IMR-90 (cell line): ENCODE data around the gene TP53AIP1. TPM values are rescaled to one million over a fixed set of nuclear protein-coding genes. Genes with fewer than 3 reads are reported as not detected.

Source experiments
- ATAC-seq: fragments of 200-7000 bp; cut with Tn5 transposase; 2 replicates; pipeline ENCODE4 v1.9.1; 2020; ENCODE audit warnings: low read depth, mild to moderate bottlenecking, moderate library complexity
- BruUV-seq: library from RNA; stranded (reverse); fragments of 400-500 nt; replicated peaks from 2 replicates; lab custom pipeline; 2021; lab: Mats Ljungman, UMichigan
- CTCF ChIA-PET: fragments of 300-600 bp; formaldehyde crosslinking; extraction: SDS; loops from one replicate; lab custom pipeline; 2021; ENCODE audit warnings: antibody characterized with exemption; lab: Yijun Ruan, JAX
- POLR2A ChIA-PET: fragments of 300-600 bp; sonication (Branson Sonifier 250); formaldehyde crosslinking; loops from one replicate; lab custom pipeline; 2022; ENCODE audit warnings: antibody characterized with exemption; ENCODE audit not compliant: unreplicated experiment; lab: Charles Lee
- DNase-seq: peaks from one replicate; pipeline ENCODE4 v3.0.0; 2013
- H2AFZ ChIP-seq: replicated peaks from 2 replicates; pipeline ENCODE3; 2013; ENCODE audit warnings: low read length, mild to moderate bottlenecking; ENCODE audit not compliant: poor library complexity
- H2AK5ac ChIP-seq: 2 replicates; pipeline ENCODE4 v1.6.1; 2013; ENCODE audit warnings: low read depth, low read length, inconsistent platforms
- H2AK9ac ChIP-seq: replicated peaks from 2 replicates; pipeline ENCODE3; 2013; ENCODE audit warnings: mild to moderate bottlenecking, low read depth, low read length, moderate library complexity; ENCODE audit not compliant: poor library complexity
- H2BK120ac ChIP-seq: 2 replicates; pipeline ENCODE4 v1.6.1; 2013; ENCODE audit warnings: low read depth, low read length, inconsistent platforms
- H2BK15ac ChIP-seq: 3 replicates; pipeline ENCODE4 v1.6.1; 2013; ENCODE audit warnings: low read depth, low read length, inconsistent platforms
- H2BK20ac ChIP-seq: 2 replicates; pipeline ENCODE4 v1.6.1; 2013; ENCODE audit warnings: low read depth, mild to moderate bottlenecking, inconsistent platforms, low read length, moderate library complexity
- H2BK5ac ChIP-seq: 2 replicates; pipeline ENCODE4 v1.6.1; 2013; ENCODE audit warnings: mild to moderate bottlenecking, low read depth, low read length, inconsistent platforms; ENCODE audit not compliant: poor library complexity, severe bottlenecking
- H3K14ac ChIP-seq: replicated peaks from 2 replicates; pipeline ENCODE4 v1.6.1; 2013; ENCODE audit warnings: low read depth, low read length, inconsistent platforms
- H3K18ac ChIP-seq: 2 replicates; pipeline ENCODE4 v1.6.1; 2013; ENCODE audit warnings: low read depth, low read length, control low read depth
- H3K23ac ChIP-seq: 2 replicates; pipeline ENCODE4 v1.6.1; 2013; ENCODE audit warnings: low read depth, low read length, inconsistent platforms
- H3K27ac ChIP-seq: 2 replicates; pipeline ENCODE4 v1.5.1; 2013; ENCODE audit warnings: mild to moderate bottlenecking, control low read depth, low read length; ENCODE audit not compliant: insufficient read depth
- H3K27me3 ChIP-seq: 2 replicates; pipeline ENCODE4 v1.6.1; 2013; ENCODE audit warnings: low read length; ENCODE audit not compliant: control insufficient read depth, insufficient read depth
- H3K36me3 ChIP-seq: 2 replicates; pipeline ENCODE4 v1.6.1; 2013; ENCODE audit warnings: low read length, mixed read lengths; ENCODE audit not compliant: control insufficient read depth, insufficient read depth
- H3K4ac ChIP-seq: 2 replicates; pipeline ENCODE4 v1.6.1; 2013; ENCODE audit warnings: low read depth, low read length, inconsistent platforms
- H3K4me1 ChIP-seq: 2 replicates; pipeline ENCODE4 v1.6.1; 2013; ENCODE audit warnings: low read length, mixed read lengths; ENCODE audit not compliant: control insufficient read depth, insufficient read depth
- H3K4me2 ChIP-seq: 2 replicates; pipeline ENCODE4 v1.6.1; 2013; ENCODE audit warnings: low read depth, mild to moderate bottlenecking, control low read depth, low read length, moderate library complexity
- H3K4me3 ChIP-seq: 2 replicates; pipeline ENCODE4 v1.5.1; 2013; ENCODE audit warnings: low read depth, mild to moderate bottlenecking, control low read depth, low read length, moderate library complexity; ENCODE audit not compliant: insufficient read depth
- H3K56ac ChIP-seq: 2 replicates; pipeline ENCODE4 v1.6.1; 2013; ENCODE audit warnings: low read length, inconsistent platforms; ENCODE audit not compliant: insufficient read depth; ENCODE audit errors: extremely low read depth
- H3K79me1 ChIP-seq, 2 experiments: 2 replicates each; pipeline ENCODE4 v1.6.1; 2013; ENCODE audit warnings: low read length in 2 of 2, inconsistent platforms in 1 of 2, low read depth in 1 of 2
- H3K9ac ChIP-seq: 2 replicates; pipeline ENCODE4 v1.6.1; 2013; ENCODE audit warnings: low read depth, low read length, control low read depth
- H3K9me1 ChIP-seq: 2 replicates; pipeline ENCODE4 v1.6.1; 2013; ENCODE audit warnings: low read length, inconsistent platforms; ENCODE audit not compliant: insufficient read depth
- H3K9me3 ChIP-seq: 2 replicates; pipeline ENCODE4 v1.6.1; 2013; ENCODE audit warnings: low read length; ENCODE audit not compliant: control insufficient read depth, insufficient read depth
- H4K20me1 ChIP-seq: 2 replicates; pipeline ENCODE4 v1.6.1; 2013; ENCODE audit warnings: low read length, inconsistent platforms; ENCODE audit not compliant: insufficient read depth
- H4K5ac ChIP-seq: 2 replicates; pipeline ENCODE4 v1.6.1; 2013; ENCODE audit warnings: mild to moderate bottlenecking, low read depth, low read length, control low read depth
- H4K8ac ChIP-seq, 2 experiments: 2 replicates each; pipeline ENCODE4 v1.6.1; 2013; ENCODE audit warnings: low read depth in 2 of 2, low read length in 2 of 2, control low read depth in 1 of 2, inconsistent platforms in 1 of 2
- H4K91ac ChIP-seq: 2 replicates; pipeline ENCODE4 v1.6.1; 2013; ENCODE audit warnings: low read depth, low read length, inconsistent platforms; ENCODE audit not compliant: insufficient read depth
- BHLHE40 ChIP-seq: fragments of 150-350 bp; IDR thresholded peaks from 2 replicates; pipeline ENCODE4 v1.6.1; 2016; ENCODE audit warnings: mild to moderate bottlenecking, low read depth, low read length
- CEBPB ChIP-seq: IDR thresholded peaks from 2 replicates; pipeline ENCODE4 v1.6.1; 2012; ENCODE audit warnings: low read depth, low read length, improper control_type of control experiment
- CHD1 ChIP-seq: IDR thresholded peaks from 2 replicates; pipeline ENCODE4 v1.6.1; 2012; ENCODE audit warnings: low read depth, low read length, improper control_type of control experiment
- FOS ChIP-seq: fragments of 150-350 bp; IDR thresholded peaks from 2 replicates; pipeline ENCODE4 v1.6.1; 2016; ENCODE audit warnings: low read depth, low read length
- MAFK ChIP-seq: IDR thresholded peaks from 2 replicates; pipeline ENCODE4 v1.6.1; 2012; ENCODE audit warnings: low read depth, low read length, improper control_type of control experiment
- MAZ ChIP-seq: IDR thresholded peaks from 2 replicates; pipeline ENCODE4 v1.6.1; 2012; ENCODE audit warnings: low read depth, mild to moderate bottlenecking, low read length, improper control_type of control experiment, moderate library complexity, borderline replicate concordance
- MXI1 ChIP-seq: IDR thresholded peaks from 2 replicates; pipeline ENCODE4 v1.6.1; 2012; ENCODE audit warnings: low read depth, mild to moderate bottlenecking, low read length, moderate library complexity, borderline replicate concordance
- NFE2L2 ChIP-seq: fragments of 150-350 bp; IDR thresholded peaks from 2 replicates; pipeline ENCODE4 v1.6.1; 2016; ENCODE audit warnings: low read depth, mild to moderate bottlenecking, low read length
- POLR2A ChIP-seq: IDR thresholded peaks from 2 replicates; pipeline ENCODE4 v1.6.1; 2012; ENCODE audit warnings: mild to moderate bottlenecking, low read depth, low read length
- RAD21 ChIP-seq: IDR thresholded peaks from 2 replicates; pipeline ENCODE4 v1.6.1; 2012; ENCODE audit warnings: low read length, improper control_type of control experiment
- RCOR1 ChIP-seq: IDR thresholded peaks from 2 replicates; pipeline ENCODE4 v1.6.1; 2012; ENCODE audit warnings: mild to moderate bottlenecking, low read length, improper control_type of control experiment; ENCODE audit not compliant: insufficient replicate concordance
- RFX5 ChIP-seq: IDR thresholded peaks from 2 replicates; pipeline ENCODE4 v1.8.0; 2012; ENCODE audit warnings: low read depth, mild to moderate bottlenecking, low read length, moderate library complexity
- SMC3 ChIP-seq: fragments of 150-350 bp; IDR thresholded peaks from 2 replicates; pipeline ENCODE4 v1.6.1; 2016; ENCODE audit warnings: low read depth, mild to moderate bottlenecking, antibody characterized with exemption, low read length, moderate library complexity
- WGBS, 2 experiments: methylation state at CpG; one replicate each; pipeline versions ENCODE4 v1.1.5 to v1.1.7; 2013; ENCODE audit warnings: missing lambda C conversion rate in 2 of 2; ENCODE audit not compliant: insufficient read length in 1 of 2; ENCODE audit errors: extremely low coverage in 2 of 2; 5-methylcytosine and 5-hydroxymethylcytosine counted together
- dilution Hi-C: fragments of 300-500 bp; cut with HindIII; formaldehyde crosslinking; loops from one replicate; pipeline ENCODE4 v1.14.3; 2018; ENCODE audit warnings: low sequenced_read_pairs; ENCODE audit not compliant: unreplicated experiment
- in situ Hi-C: fragments of 300-500 bp; cut with MboI; formaldehyde crosslinking; loops from 3 replicates; pipeline ENCODE4 v1.14.3; 2019; ENCODE audit warnings: low sequenced_read_pairs, inconsistent platforms, mixed read lengths
- intact Hi-C: fragments of 100-400 bp; cut with micrococcal nuclease; formaldehyde crosslinking; loops from 2 replicates; pipeline ENCODE4 v1.10.0; 2022
- polyA plus RNA-seq, 3 experiments: library from polyadenylated mRNA; depleted of rRNA; stranded (reverse); fragments of >200 nt; gene quantifications; 2 replicates each; pipeline ENCODE4 v1.2.3, GENCODE V29; 2012; ENCODE audit warnings: low replicate concordance in 1 of 3
- total RNA-seq: library from RNA; depleted of rRNA; stranded (reverse); fragments of >200 nt; gene quantifications from 2 replicates; pipeline ENCODE4 v1.2.3, GENCODE V29; 2012
- TF ChIP-seq, protein P1 (sequence below): fragments of 150-350 bp; IDR thresholded peaks from 2 replicates; pipeline ENCODE4 v1.6.1; 2016; ENCODE audit warnings: low read depth, mild to moderate bottlenecking, low read length, moderate library complexity, borderline replicate concordance
- TF ChIP-seq, protein P2 (sequence below): conservative IDR thresholded peaks from 2 replicates; pipeline ENCODE4 v1.5.1; 2012; ENCODE audit warnings: mild to moderate bottlenecking, low read depth, low read length, improper control_type of control experiment
- TF ChIP-seq, protein P3 (sequence below): fragments of 150-350 bp; IDR thresholded peaks from 2 replicates; pipeline ENCODE4 v1.6.1; 2017; ENCODE audit warnings: mild to moderate bottlenecking, antibody characterized with exemption, low read length, low read depth

The TP53AIP1 gene
- total and polyA plus RNA-seq, 2 of the 4 experiments (the other 2 are of a cell fraction) = not detected

DNA sequence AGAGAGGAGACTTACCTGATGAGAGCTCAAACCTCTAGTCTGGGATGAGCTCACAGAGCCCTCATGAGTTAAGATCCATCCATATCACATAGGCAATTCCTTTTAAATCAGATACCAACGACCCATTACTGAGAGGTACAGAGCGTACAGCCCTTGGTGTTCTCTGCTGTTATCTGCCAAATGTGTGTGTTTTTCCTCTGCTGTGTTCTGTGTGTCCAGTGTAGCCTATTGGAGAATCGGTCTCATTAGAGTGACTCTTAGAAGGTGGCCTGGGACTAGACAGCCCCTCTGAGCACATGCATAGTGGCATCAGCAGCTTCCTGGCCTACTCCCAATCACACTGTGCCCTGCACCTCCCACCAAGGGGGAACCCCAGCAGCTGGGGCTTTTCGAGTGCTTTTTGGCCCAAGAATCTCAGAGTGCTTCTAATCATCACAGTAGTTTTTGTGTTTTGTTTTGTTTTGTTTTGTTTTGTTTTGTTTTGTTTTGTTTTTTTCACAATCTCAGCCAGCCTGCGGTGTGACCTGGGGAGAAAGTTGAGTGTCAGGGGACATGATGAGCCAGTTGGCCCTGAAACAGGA lies 25.4 kb downstream of the TP53AIP1 start:
- Histone ChIP-seq H3K18ac (no peak overlapping the region), H3K14ac (no peak overlapping the region), H3K4me2 (no peak overlapping the region), H3K56ac (no peak overlapping the region), H3K23ac (no peak overlapping the region), H4K5ac (no peak overlapping the region), H2BK20ac (no peak overlapping the region), H3K9ac (no peak overlapping the region), H2BK5ac (no peak overlapping the region), H4K91ac (no peak overlapping the region), H4K20me1 (no peaks in the 10 kb centered on the region), H3K9me3 (no peaks in the 10 kb centered on the region), H3K79me1 (no peaks in the 10 kb centered on the region), H3K27ac (no peak overlapping the region), H4K8ac (no peak overlapping the region), H2AK9ac (no peak overlapping the region), H3K36me3 (no peaks in the 10 kb centered on the region), H3K27me3 (peaks cover 50% of the 10 kb centered on the region), H2BK15ac (no peak overlapping the region), H2AFZ (no peak overlapping the region), H3K4me1 (no peaks in the 10 kb centered on the region), H3K4me3 (no peak overlapping the region), H3K9me1 (no peaks in the 10 kb centered on the region), H2AK5ac (no peak overlapping the region), H2BK120ac (no peak overlapping the region), H3K4ac (no peak overlapping the region)
- TF ChIP-seq MXI1 = no peak
- TF ChIP-seq FOS = no peak
- TF ChIP-seq POLR2A = no peak
- no peak for TF ChIP-seq BHLHE40
- TF ChIP-seq CHD1 = no peak
- TF ChIP-seq MAFK = no peak
- TF ChIP-seq, protein P1, sequence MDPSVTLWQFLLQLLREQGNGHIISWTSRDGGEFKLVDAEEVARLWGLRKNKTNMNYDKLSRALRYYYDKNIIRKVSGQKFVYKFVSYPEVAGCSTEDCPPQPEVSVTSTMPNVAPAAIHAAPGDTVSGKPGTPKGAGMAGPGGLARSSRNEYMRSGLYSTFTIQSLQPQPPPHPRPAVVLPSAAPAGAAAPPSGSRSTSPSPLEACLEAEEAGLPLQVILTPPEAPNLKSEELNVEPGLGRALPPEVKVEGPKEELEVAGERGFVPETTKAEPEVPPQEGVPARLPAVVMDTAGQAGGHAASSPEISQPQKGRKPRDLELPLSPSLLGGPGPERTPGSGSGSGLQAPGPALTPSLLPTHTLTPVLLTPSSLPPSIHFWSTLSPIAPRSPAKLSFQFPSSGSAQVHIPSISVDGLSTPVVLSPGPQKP = no peak
- TF ChIP-seq RFX5 = no peak
- no peak for TF ChIP-seq RAD21
- TF ChIP-seq NFE2L2 = no peak
- no peak for TF ChIP-seq RCOR1
- TF ChIP-seq, protein P2, sequence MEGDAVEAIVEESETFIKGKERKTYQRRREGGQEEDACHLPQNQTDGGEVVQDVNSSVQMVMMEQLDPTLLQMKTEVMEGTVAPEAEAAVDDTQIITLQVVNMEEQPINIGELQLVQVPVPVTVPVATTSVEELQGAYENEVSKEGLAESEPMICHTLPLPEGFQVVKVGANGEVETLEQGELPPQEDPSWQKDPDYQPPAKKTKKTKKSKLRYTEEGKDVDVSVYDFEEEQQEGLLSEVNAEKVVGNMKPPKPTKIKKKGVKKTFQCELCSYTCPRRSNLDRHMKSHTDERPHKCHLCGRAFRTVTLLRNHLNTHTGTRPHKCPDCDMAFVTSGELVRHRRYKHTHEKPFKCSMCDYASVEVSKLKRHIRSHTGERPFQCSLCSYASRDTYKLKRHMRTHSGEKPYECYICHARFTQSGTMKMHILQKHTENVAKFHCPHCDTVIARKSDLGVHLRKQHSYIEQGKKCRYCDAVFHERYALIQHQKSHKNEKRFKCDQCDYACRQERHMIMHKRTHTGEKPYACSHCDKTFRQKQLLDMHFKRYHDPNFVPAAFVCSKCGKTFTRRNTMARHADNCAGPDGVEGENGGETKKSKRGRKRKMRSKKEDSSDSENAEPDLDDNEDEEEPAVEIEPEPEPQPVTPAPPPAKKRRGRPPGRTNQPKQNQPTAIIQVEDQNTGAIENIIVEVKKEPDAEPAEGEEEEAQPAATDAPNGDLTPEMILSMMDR = no peak
- TF ChIP-seq SMC3 = no peak
- TF ChIP-seq MAZ = no peak
- TF ChIP-seq CEBPB = no peak
- TF ChIP-seq, protein P3, sequence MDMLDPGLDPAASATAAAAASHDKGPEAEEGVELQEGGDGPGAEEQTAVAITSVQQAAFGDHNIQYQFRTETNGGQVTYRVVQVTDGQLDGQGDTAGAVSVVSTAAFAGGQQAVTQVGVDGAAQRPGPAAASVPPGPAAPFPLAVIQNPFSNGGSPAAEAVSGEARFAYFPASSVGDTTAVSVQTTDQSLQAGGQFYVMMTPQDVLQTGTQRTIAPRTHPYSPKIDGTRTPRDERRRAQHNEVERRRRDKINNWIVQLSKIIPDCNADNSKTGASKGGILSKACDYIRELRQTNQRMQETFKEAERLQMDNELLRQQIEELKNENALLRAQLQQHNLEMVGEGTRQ = no peak
- dilution Hi-C loops (no loop called here), in situ Hi-C loops (no loop called here), intact Hi-C loops (no loop called here)
- ATAC-seq (no peak), DNase-seq (no peak)
- CTCF ChIA-PET = no interaction called here
- no TSS peak for BruUV-seq
- POLR2A ChIA-PET = no interaction called here
- no CpG with 5 or more reads among the region's 5 CpGs for WGBS, 2 experiments
